Measurements from ENCODE around the gene FBXW9. TPM values are rescaled to one million over a fixed set of nuclear protein-coding genes. Genes with fewer than 3 reads are reported as not detected.

The FBXW9 gene
- total and polyA plus RNA-seq, 2 of the 8 experiments (the other 6 are each of a cell fraction or from before 2014, with no cell fraction given): 10.8 to 30.1 TPM

DNA sequence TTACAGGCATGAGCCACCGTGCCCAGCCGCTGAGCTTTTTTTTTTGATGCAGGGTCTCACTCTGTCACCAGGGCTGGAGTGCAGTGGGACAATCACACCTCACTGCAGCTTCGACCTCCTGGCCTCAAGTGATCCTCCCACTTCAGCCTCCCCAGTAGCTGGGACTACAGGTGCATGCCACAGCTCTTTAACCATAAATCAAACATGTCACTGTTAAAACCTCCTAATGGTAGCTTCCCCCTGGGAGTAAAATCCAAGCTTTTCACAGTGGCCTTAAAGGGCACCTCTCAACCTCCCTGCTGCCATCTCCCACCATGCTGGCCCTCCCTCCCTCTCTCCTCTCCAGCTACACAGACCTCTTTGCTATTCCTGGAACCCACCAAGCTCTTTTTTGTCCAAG is 10.6 kb downstream of the FBXW9 start (continued):
- TF ChIP-seq, protein P1, sequence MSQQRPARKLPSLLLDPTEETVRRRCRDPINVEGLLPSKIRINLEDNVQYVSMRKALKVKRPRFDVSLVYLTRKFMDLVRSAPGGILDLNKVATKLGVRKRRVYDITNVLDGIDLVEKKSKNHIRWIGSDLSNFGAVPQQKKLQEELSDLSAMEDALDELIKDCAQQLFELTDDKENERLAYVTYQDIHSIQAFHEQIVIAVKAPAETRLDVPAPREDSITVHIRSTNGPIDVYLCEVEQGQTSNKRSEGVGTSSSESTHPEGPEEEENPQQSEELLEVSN (IDR thresholded peaks at IDR 0.05): no peak

Measured in H1 (cell line).